Nephron (organoid): ENCODE data around the gene MAML2.

ENCODE experiments used
- H3K27ac Mint-ChIP-seq, 3 experiments: 2 replicates each; pipeline ENCODE4 v1.8.0; 2020; ENCODE audit warnings: mixed read lengths in 3 of 3, mild to moderate bottlenecking in 2 of 3, moderate library complexity in 1 of 3
- H3K27me3 Mint-ChIP-seq: 2 replicates; pipeline ENCODE4 v1.8.0; 2021; ENCODE audit warnings: low read depth, mild to moderate bottlenecking, moderate library complexity, mixed read lengths
- H3K36me3 Mint-ChIP-seq: 2 replicates; pipeline ENCODE4 v1.8.0; 2020; ENCODE audit warnings: low read depth, mixed read lengths
- H3K4me1 Mint-ChIP-seq: 2 replicates; pipeline ENCODE4 v1.8.0; 2020; ENCODE audit warnings: mixed read lengths
- H3K4me3 Mint-ChIP-seq, 3 experiments: 2 replicates each; pipeline ENCODE4 v1.8.0; 2020; ENCODE audit warnings: mild to moderate bottlenecking in 3 of 3, mixed read lengths in 3 of 3, moderate library complexity in 2 of 3
- H3K9me3 Mint-ChIP-seq: 2 replicates; pipeline ENCODE4 v1.8.0; 2020; ENCODE audit warnings: mixed read lengths
- CTCF ChIP-seq, 3 experiments: fragments of 200-600 bp; sonication (generic); IDR thresholded peaks; one replicate each; pipeline ENCODE4 v1.5.0; 2021; ENCODE audit warnings: antibody characterized with exemption in 3 of 3; ENCODE audit not compliant: unreplicated experiment in 3 of 3

The MAML2 gene

GRCh38 chr11:96019810-96020747 is 322.9 kb downstream of the MAML2 start:
- Mint-ChIP-seq H3K4me3 (no peak overlapping the region), H3K27me3 (no peaks in the 10 kb centered on the region), H3K36me3 (no peaks in the 10 kb centered on the region), H3K9me3 (no peaks in the 10 kb centered on the region), H3K27ac (peak overlapping the region in 2 of 3 experiments; percentile 1 to 49), H3K4me1 (peaks cover 16% of the 10 kb centered on the region)
- no peak for TF ChIP-seq CTCF (IDR thresholded peaks at IDR 0.05; ENCODE audit: unreplicated experiment in 3 of 3)

GRCh38 chr11:96019281-96019680 is 323.7 kb downstream of the MAML2 start:
- Mint-ChIP-seq H3K27me3 (no peaks in the 10 kb centered on the region), H3K27ac (no peak overlapping the region), H3K36me3 (no peaks in the 10 kb centered on the region), H3K9me3 (no peaks in the 10 kb centered on the region), H3K4me1 (peaks cover 16% of the 10 kb centered on the region), H3K4me3 (no peak overlapping the region)
- TF ChIP-seq CTCF (IDR thresholded peaks at IDR 0.05; ENCODE audit: unreplicated experiment in 3 of 3), result no peak

GRCh38 chr11:96017856-96018255 is 325.1 kb downstream of the MAML2 start:
- Mint-ChIP-seq H3K36me3 (no peaks in the 10 kb centered on the region), H3K4me1 (peaks cover 10% of the 10 kb centered on the region), H3K9me3 (no peaks in the 10 kb centered on the region), H3K4me3 (no peak overlapping the region), H3K27me3 (no peaks in the 10 kb centered on the region), H3K27ac (no peak overlapping the region)
- no peak for TF ChIP-seq CTCF (IDR thresholded peaks at IDR 0.05; ENCODE audit: unreplicated experiment in 3 of 3)

- TF ChIP-seq CTCF (IDR thresholded peaks at IDR 0.05; ENCODE audit: unreplicated experiment in 3 of 3), result no peak
- H3K36me3 Mint-ChIP-seq, result no peaks in the 10 kb centered on the region
- no peak overlapping the region for H3K4me3 Mint-ChIP-seq
- no peaks in the 10 kb centered on the region for H3K27me3 Mint-ChIP-seq
- H3K4me1 Mint-ChIP-seq, result peaks cover 15% of the 10 kb centered on the region
- no peaks in the 10 kb centered on the region for H3K9me3 Mint-ChIP-seq
- no peak overlapping the region for H3K27ac Mint-ChIP-seq
These were observed 326.0 kb downstream of the MAML2 start for GRCh38 chr11:96016978-96017502.

GRCh38 chr11:96015906-96016565 is 327.0 kb downstream of the MAML2 start:
- no peaks in the 10 kb centered on the region for H3K9me3 Mint-ChIP-seq
- H3K4me3 Mint-ChIP-seq, result no peak overlapping the region
- H3K27ac Mint-ChIP-seq, result peak overlapping the region; percentile 23 to 79 (median 25)
- H3K36me3 Mint-ChIP-seq, result no peaks in the 10 kb centered on the region
- H3K27me3 Mint-ChIP-seq, result no peaks in the 10 kb centered on the region
- peaks cover 18% of the 10 kb centered on the region for H3K4me1 Mint-ChIP-seq
- TF ChIP-seq CTCF (IDR thresholded peaks at IDR 0.05; ENCODE audit: unreplicated experiment in 3 of 3), result no peak
